GM12875 (cell line): ENCODE measurements around the gene SCAP.

ENCODE experiments used
- H3K4me3 ChIP-seq: one replicate; pipeline ENCODE4 v1.5.1; 2011; ENCODE audit warnings: low read depth, low read length, control low read depth
- CTCF ChIP-seq: IDR thresholded peaks from 2 replicates; pipeline ENCODE4 v1.5.1; 2011; ENCODE audit warnings: low read depth, mild to moderate bottlenecking, control low read depth, inconsistent platforms, low read length, moderate library complexity, borderline replicate concordance; ENCODE audit not compliant: insufficient read depth

Gene SCAP

GRCh38 chr3:47412842-47413520, 62.8 kb downstream of the SCAP start:
- H3K4me3 ChIP-seq = no peak overlapping the region

GRCh38 chr3:47412453-47412756, 63.3 kb downstream of the SCAP start:
- TF ChIP-seq CTCF = no peak
- H3K4me3 ChIP-seq = no peak overlapping the region

More at GRCh38 chr3:47412842-47413520, 62.8 kb downstream of the SCAP start:
- TF ChIP-seq CTCF = no peak

- no peak overlapping the region for H3K4me3 ChIP-seq
- no peak for TF ChIP-seq CTCF
Measured at GRCh38 chr3:47411696-47412452, 63.9 kb downstream of the SCAP start.

GRCh38 chr3:47410801-47411646, 64.7 kb downstream of the SCAP start:
- H3K4me3 ChIP-seq = no peak overlapping the region
- TF ChIP-seq CTCF = no peak

- no peak overlapping the region for H3K4me3 ChIP-seq
- TF ChIP-seq CTCF = no peak
Measured at GRCh38 chr3:47410417-47410720, 65.4 kb downstream of the SCAP start.

GRCh38 chr3:47409688-47410416, 65.9 kb downstream of the SCAP start:
- H3K4me3 ChIP-seq = no peak overlapping the region
- no peak for TF ChIP-seq CTCF
